HG03064 (cell line): ENCODE measurements around the gene SKI.

ENCODE experiments used
- ATAC-seq: cut with Tn5 transposase; IDR thresholded peaks from one replicate; pipeline ENCODE4 v1.9.1; 2021; ENCODE audit warnings: low read depth; ENCODE audit not compliant: unreplicated experiment

Gene SKI

GRCh38 chr1:2193514-2194281, 34.4 kb upstream of the SKI start:
- ATAC-seq, result no peak

- peak; percentile 45 for ATAC-seq
Observed at GRCh38 chr1:2194319-2194897, 33.7 kb upstream of the SKI start, which contains the start of gene FAAP20. TSS of gene FAAP20 (minus strand) at chr1:2194772. CDS start at chr1:2194749, 23 bp downstream.

- peak; percentile 60 for ATAC-seq
Observed at GRCh38 chr1:2194898-2195673, 33.0 kb upstream of the SKI start.

GRCh38 chr1:2195785-2196184, 32.3 kb upstream of the SKI start:
- no peak for ATAC-seq

- no peak for ATAC-seq
Observed at GRCh38 chr1:2196901-2197638, 31.0 kb upstream of the SKI start.

GRCh38 chr1:2197707-2198165, 30.4 kb upstream of the SKI start:
- no peak for ATAC-seq

- no peak for ATAC-seq
Observed at GRCh38 chr1:2198571-2198970, 29.5 kb upstream of the SKI start.

GRCh38 chr1:2199042-2199810, 28.9 kb upstream of the SKI start:
- no peak for ATAC-seq

GRCh38 chr1:2200308-2200943, 27.7 kb upstream of the SKI start:
- ATAC-seq, result no peak

- ATAC-seq, result no peak
Observed at GRCh38 chr1:2201062-2201461, 27.1 kb upstream of the SKI start.

GRCh38 chr1:2202008-2202575, 26.0 kb upstream of the SKI start:
- ATAC-seq, result no peak

GRCh38 chr1:2202843-2203601, 25.1 kb upstream of the SKI start:
- no peak for ATAC-seq

GRCh38 chr1:2203671-2204414, 24.3 kb upstream of the SKI start:
- ATAC-seq, result no peak

- ATAC-seq, result no peak
Observed at GRCh38 chr1:2204415-2205190, 23.5 kb upstream of the SKI start.

- ATAC-seq, result peak; percentile 52
Observed at GRCh38 chr1:2205191-2205952, 22.7 kb upstream of the SKI start.

- ATAC-seq, result no peak
Observed at GRCh38 chr1:2206813-2207487, 21.2 kb upstream of the SKI start.
